ENCODE measurements around the gene EVPLL. TPM values are rescaled to one million over a fixed set of nuclear protein-coding genes. Genes with fewer than 3 reads are reported as not detected.
"Not testable (repeated sequence)": the region's sequence is repeated elsewhere in the genome, so short reads cannot be mapped to it uniquely, and the experiment has no call there.

EVPLL gene
- total RNA-seq, 1 donor from 2014 or later: 1.1 TPM

DNA sequence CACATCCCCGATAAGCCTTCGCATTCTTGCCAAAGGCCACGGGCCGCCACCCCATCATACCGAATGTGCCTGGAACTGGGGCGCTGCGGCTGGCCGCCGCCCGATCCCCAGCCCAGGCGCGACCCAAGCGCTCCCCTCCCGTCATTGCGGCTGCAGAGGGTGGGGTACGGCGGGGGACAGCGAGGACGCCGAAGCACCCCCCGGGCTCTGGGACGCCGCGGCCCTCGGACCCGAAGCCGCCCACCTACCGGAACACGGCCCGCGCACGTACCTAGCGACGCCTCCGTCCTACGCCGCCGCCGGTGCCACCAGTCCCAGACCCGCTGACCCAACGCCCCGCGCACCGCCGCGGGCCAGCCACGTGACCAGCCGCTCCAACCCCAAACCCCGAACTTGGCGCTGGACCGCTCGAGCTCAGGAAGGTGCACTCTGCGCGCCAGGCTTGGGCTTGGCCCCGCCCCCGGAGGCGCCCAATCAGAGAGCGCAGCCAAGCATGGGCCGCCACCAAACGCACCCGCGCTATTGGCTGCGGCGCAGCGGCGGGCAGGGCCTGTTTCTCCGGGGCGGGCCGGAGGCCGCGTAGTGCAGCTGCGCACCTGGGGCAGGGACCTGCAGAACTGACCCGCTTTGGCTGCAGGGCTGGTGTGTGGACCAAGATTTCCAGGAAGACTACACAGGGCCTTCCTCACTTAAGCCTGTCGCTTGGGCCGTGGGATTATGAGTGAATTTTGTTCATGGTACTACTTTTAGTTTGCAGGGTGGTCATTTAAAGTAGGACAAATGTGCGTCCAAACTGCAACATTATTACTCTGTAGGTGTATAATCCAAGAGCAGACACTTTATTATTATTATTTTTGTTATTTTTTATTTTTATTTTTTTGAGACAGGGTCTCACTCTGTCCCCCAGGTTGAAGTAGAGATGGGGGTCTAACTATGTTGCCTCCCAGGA lies 14.2 kb upstream of the EVPLL start, which contains the start of gene SHMT1:
TSS of gene SHMT1 (minus strand) at position 450 of the 949 bp plus-strand sequence. CDS start 7,569 bp downstream, outside the sequence.
- no peak for TF ChIP-seq CTCF (IDR thresholded peaks at IDR 0.05; ENCODE audit: insufficient read depth, low read length, poor library complexity, severe bottlenecking)
- Histone ChIP-seq H3K4me3 (ENCODE audit: low read depth, low read length) (peak within 1 kb of the TSS; percentile 76), H3K27me3 (ENCODE audit: control insufficient read depth, insufficient read depth, low read length) (no peaks in the 10 kb centered on the region), H3K36me3 (ENCODE audit: control insufficient read depth, insufficient read depth, low read length) (no peaks in the 10 kb centered on the region)
- DNase-seq (ENCODE audit: low read depth): peak; percentile 57

GRCh38 chr17:18364166-18364565 lies 13.4 kb upstream of the EVPLL start:
- no peaks in the 10 kb centered on the region for H3K27me3 ChIP-seq (ENCODE audit: control insufficient read depth, insufficient read depth, low read length)
- no peak for DNase-seq (ENCODE audit: low read depth)
- TF ChIP-seq CTCF (IDR thresholded peaks at IDR 0.05; ENCODE audit: insufficient read depth, low read length, poor library complexity, severe bottlenecking): no peak
- H3K36me3 ChIP-seq (ENCODE audit: control insufficient read depth, insufficient read depth, low read length): no peaks in the 10 kb centered on the region
- no peak overlapping the region for H3K4me3 ChIP-seq (ENCODE audit: low read depth, low read length)

- Histone ChIP-seq H3K4me3 (ENCODE audit: low read depth, low read length) (no peak overlapping the region), H3K36me3 (ENCODE audit: control insufficient read depth, insufficient read depth, low read length) (no peaks in the 10 kb centered on the region), H3K27me3 (ENCODE audit: control insufficient read depth, insufficient read depth, low read length) (no peaks in the 10 kb centered on the region)
- DNase-seq (ENCODE audit: low read depth): no peak
- no peak for TF ChIP-seq CTCF (IDR thresholded peaks at IDR 0.05; ENCODE audit: insufficient read depth, low read length, poor library complexity, severe bottlenecking)
Measured at GRCh38 chr17:18368946-18369345, 8.6 kb upstream of the EVPLL start.

DNA sequence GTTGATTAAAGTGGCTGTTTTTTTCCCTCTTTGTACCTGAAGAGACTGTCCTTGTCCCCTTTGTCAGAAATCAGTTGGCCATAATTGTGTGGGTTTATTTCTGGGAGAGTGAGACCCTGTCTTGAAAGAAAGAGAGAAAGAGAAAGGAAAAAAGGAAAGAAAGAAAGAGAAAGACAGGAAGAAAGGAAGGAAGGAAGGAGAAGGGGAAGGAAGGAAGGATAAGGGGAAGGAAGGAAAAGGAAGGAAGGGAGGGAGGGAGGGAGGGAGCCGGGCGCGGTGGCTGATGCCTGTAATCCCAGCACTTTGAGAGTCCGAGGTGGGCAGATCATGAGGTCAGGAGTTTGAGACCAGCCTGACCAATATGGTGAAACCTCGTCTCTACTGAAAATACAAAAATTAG lies 6.8 kb upstream of the EVPLL start:
- DNase-seq (ENCODE audit: low read depth): no peak
- H3K27me3 ChIP-seq (ENCODE audit: control insufficient read depth, insufficient read depth, low read length): no peaks in the 10 kb centered on the region
- no peak for TF ChIP-seq CTCF (IDR thresholded peaks at IDR 0.05; ENCODE audit: insufficient read depth, low read length, poor library complexity, severe bottlenecking)
- H3K4me3 ChIP-seq (ENCODE audit: low read depth, low read length): no peak overlapping the region
- H3K36me3 ChIP-seq (ENCODE audit: control insufficient read depth, insufficient read depth, low read length): no peaks in the 10 kb centered on the region

- no peak for TF ChIP-seq CTCF (IDR thresholded peaks at IDR 0.05; ENCODE audit: insufficient read depth, low read length, poor library complexity, severe bottlenecking)
- DNase-seq (ENCODE audit: low read depth): no peak
Measured at GRCh38 chr17:18371455-18371854, 6.1 kb upstream of the EVPLL start.

GRCh38 chr17:18373181-18373580 lies 4.4 kb upstream of the EVPLL start:
- not testable (repeated sequence) for H3K4me3 ChIP-seq (ENCODE audit: low read depth, low read length); H3K36me3 ChIP-seq (ENCODE audit: control insufficient read depth, insufficient read depth, low read length); DNase-seq (ENCODE audit: low read depth); H3K27me3 ChIP-seq (ENCODE audit: control insufficient read depth, insufficient read depth, low read length)

More at GRCh38 chr17:18371455-18371854, 6.1 kb upstream of the EVPLL start:
- no peaks in the 10 kb centered on the region for H3K36me3 ChIP-seq (ENCODE audit: control insufficient read depth, insufficient read depth, low read length)
- no peaks in the 10 kb centered on the region for H3K27me3 ChIP-seq (ENCODE audit: control insufficient read depth, insufficient read depth, low read length)
- H3K4me3 ChIP-seq (ENCODE audit: low read depth, low read length): no peak overlapping the region

Measured in kidney epithelial cell (primary cell).